Measurements from ENCODE around the gene MYORG.

GRCh38 chr9:34347800-34348158 lies 28.9 kb downstream of the MYORG start:
- TF ChIP-seq CTCF (conservative IDR thresholded peaks at IDR 0.05; ENCODE audit: low read length), result no peak
- no peak for TF ChIP-seq EZH2phosphoT487 (IDR thresholded peaks at IDR 0.05; ENCODE audit: borderline replicate concordance)

Measured in Loucy (cell line).